Duodenal mucosa (tissue), 2 donors: ENCODE measurements around the gene NEURL4.

Source experiments
- H3K27ac ChIP-seq: one replicate; pipeline ENCODE4 v1.7.0; 2013; ENCODE audit warnings: low read depth, low read length
- H3K27me3 ChIP-seq, 2 donors: one replicate each; pipeline ENCODE4 v1.7.0; 2013; ENCODE audit warnings: low read length in 2 of 2, control low read depth in 1 of 2; ENCODE audit not compliant: insufficient read depth in 2 of 2, control insufficient read depth in 1 of 2
- H3K36me3 ChIP-seq, 2 donors: one replicate each; pipeline ENCODE4 v1.7.0; 2013; ENCODE audit warnings: low read length in 2 of 2, control low read depth in 1 of 2; ENCODE audit not compliant: insufficient read depth in 2 of 2, control insufficient read depth in 1 of 2
- H3K4me1 ChIP-seq, 2 donors: one replicate each; pipeline ENCODE4 v1.7.0; 2013; ENCODE audit warnings: low read length in 2 of 2, control low read depth in 1 of 2; ENCODE audit not compliant: insufficient read depth in 2 of 2, control insufficient read depth in 1 of 2
- H3K4me3 ChIP-seq, 2 donors: one replicate each; pipeline ENCODE4 v1.7.0; 2013; ENCODE audit warnings: low read length in 2 of 2, low read depth in 1 of 2
- H3K9ac ChIP-seq, 2 donors: one replicate each; pipeline ENCODE4 v1.7.0; 2013; ENCODE audit warnings: low read length in 2 of 2, low read depth in 1 of 2
- H3K9me3 ChIP-seq, 2 donors: one replicate each; pipeline ENCODE4 v1.7.0; 2013; ENCODE audit warnings: low read length in 2 of 2, control low read depth in 1 of 2; ENCODE audit not compliant: control insufficient read depth in 1 of 2

The NEURL4 gene

DNA sequence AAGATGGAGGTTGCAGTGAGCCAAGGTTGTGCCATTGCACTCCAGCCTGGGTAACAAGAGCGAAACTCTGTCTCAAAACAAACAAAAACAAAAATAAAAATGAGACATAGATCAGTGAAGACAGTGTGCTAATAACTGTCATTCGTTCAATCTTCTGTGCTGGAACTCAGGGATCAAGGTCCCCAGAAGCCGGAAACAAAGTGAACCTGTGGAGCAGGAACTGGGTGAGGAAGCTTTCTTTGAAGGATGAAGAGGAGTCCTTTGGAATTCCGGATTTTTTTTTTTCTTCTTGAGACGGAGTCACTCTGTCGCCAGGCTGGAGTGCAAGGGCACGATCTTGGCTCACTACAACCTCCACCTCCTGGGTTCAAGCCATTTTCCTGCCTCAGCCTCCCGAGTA lies 49.7 kb downstream of the NEURL4 start:
- Histone ChIP-seq H3K4me1 (peaks cover 21 to 35% of the 10 kb centered on the region in 2 donors), H3K9me3 (no peaks in the 10 kb centered on the region), H3K9ac (no peak overlapping the region), H3K4me3 (peak overlapping the region in 1 of 2 donors; percentile 80), H3K27me3 (peaks cover 0 to 13% of the 10 kb centered on the region in 2 donors), H3K36me3 (no peaks in the 10 kb centered on the region), H3K27ac (no peak overlapping the region)

DNA sequence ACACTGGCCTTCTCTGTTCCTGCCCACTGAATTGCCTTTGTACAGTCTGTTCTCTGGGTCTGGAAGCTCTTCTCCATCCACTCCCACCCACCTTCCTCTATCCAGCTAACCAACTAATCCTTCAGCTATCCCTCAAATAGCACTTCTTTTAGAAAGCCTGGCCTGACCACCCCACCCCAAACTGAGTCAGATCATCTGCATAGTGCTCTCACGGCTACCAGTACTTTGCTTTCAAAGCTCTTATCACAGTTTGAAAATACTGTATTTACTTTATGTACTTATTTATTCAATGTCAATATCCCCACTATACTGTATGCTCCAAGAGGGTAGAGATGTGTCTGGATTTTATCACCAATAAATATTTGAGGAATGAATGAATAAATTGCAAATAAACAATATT lies 62.4 kb downstream of the NEURL4 start:
- Histone ChIP-seq H3K4me1 (peaks cover 0 to 14% of the 10 kb centered on the region in 2 donors), H3K4me3 (no peak overlapping the region), H3K27me3 (peaks cover 0 to 12% of the 10 kb centered on the region in 2 donors), H3K9me3 (no peaks in the 10 kb centered on the region), H3K36me3 (no peaks in the 10 kb centered on the region), H3K9ac (no peak overlapping the region), H3K27ac (no peak overlapping the region)
